ENCODE measurements around the gene COG5. TPM values are rescaled to one million over a fixed set of nuclear protein-coding genes. Genes with fewer than 3 reads are reported as not detected.

COG5 gene
- polyA plus RNA-seq (2012; rRNA removed) = 21.2 and 28.6 TPM in 2 replicates
- 26.1 and 31.4 TPM in 2 replicates for polyA plus RNA-seq (2012; cell fraction: cytosol; rRNA removed)
- 22.1 and 34.2 TPM in 2 replicates for polyA plus RNA-seq (2012; cell fraction: nucleus; rRNA removed)

DNA sequence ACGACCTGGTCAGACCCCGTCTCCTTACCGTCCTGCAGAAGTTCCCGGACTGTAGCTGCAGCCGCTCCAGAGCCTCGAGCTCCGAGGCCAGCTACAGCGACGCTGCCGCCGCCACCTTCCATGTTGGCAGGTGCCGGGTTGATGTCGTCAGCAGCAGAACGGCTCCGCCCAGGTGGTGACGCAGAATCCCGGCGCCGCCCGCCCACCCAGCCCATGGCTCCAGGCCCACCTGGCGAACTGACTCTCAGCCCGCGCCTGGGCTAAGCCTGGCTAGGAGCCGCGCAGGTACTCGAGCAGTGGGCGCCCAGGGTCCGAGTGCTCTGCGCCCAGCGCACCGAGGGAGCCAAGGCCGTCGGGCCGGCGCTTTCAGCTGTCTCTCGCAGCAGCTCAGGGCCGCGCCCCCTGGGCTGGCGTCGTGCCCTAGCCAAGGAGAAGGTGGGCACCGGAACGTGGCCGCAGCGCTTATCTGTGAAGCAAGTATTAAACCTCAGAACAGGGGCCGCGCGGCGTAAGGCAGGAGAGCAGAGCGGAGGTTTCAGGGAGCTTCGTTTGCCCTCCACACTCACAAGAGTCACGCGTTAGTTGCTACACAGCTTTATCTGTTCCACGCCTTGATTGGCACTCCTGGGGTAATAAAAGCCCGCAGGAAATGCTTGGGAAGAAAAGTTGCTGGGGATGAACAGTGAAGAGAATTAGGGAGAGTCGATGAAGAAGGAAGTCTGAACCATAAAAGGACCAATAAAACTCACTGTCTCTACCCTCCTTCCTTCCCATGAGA, at the start of gene COG5, which contains the start of gene DUS4L:
COG5 (minus strand) TSS at position 146 of the 778 bp plus-strand sequence; CDS start at position 122, 24 bp downstream.
DUS4L (plus strand) TSS at position 197 of the 778 bp plus-strand sequence. CDS start 3,100 bp downstream, outside the sequence.
- DNase-seq = peak; percentile 96
- H4K20me1 ChIP-seq (ENCODE audit: insufficient read depth) = no peaks in the 10 kb centered on the region
- peaks cover 17 to 28% of the 10 kb centered on the region in 2 experiments; a peak in 3 of 4 replicates for H3K4me1 ChIP-seq (ENCODE audit: control insufficient read depth in 1 of 2, insufficient read depth in 2 of 2, low read depth in 1 of 2, low read length in 1 of 2)
- no peaks in the 10 kb centered on the region; the same call in 1 of the 2 replicates for H3K9me3 ChIP-seq
- CTCF ChIA-PET = interaction anchor here (0.6 to 1.6 kb wide), 12 partner anchors 13 to 771 kb away, joined by 3 to 5 read pairs (median 3); partner anchors contain the start of gene BCAP29
- H3K79me2 ChIP-seq (ENCODE audit: insufficient read depth) = peaks cover 87% of the 10 kb centered on the region
- H3K9me2 ChIP-seq = no peaks in the 10 kb centered on the region
- 3% methylated on average over 22 of the region's 55 CpGs for WGBS (ENCODE audit: low lambda C conversion rate)
- H3K9ac ChIP-seq = peak within 1 kb of the TSS; percentile 94
- peak within 1 kb of the TSS; percentile 80 for H2AFZ ChIP-seq (ENCODE audit: low read depth)
- H3K27me3 ChIP-seq (ENCODE audit: insufficient read depth) = no peaks in the 10 kb centered on the region
- H3K27ac ChIP-seq (ENCODE audit: low read depth in 2 of 2, low read length in 1 of 2) = peak within 1 kb of the TSS; percentile 92 to 96
- peaks cover 24 to 33% of the 10 kb centered on the region in 2 experiments for H3K36me3 ChIP-seq (replicated peaks in 1 of 2; ENCODE audit: control insufficient read depth in 1 of 2, insufficient read depth in 2 of 2, low read length in 1 of 2)
- peaks cover 17% of the 10 kb centered on the region for H3F3A ChIP-seq (replicated peaks; ENCODE audit: insufficient read depth)
- H3K4me2 ChIP-seq = peak within 1 kb of the TSS; percentile 92
- H3K4me3 ChIP-seq (ENCODE audit: low read depth in 2 of 2, low read length in 1 of 2) = peak within 1 kb of the TSS; percentile 88 to 100
- POLR2A ChIA-PET = interaction anchor here (0.7 to 2.0 kb wide), 5 partner anchors 12 to 395 kb away, joined by 3 to 14 read pairs (median 4); partner anchors contain the start of genes BCAP29 and HBP1
- no peak for TF ChIP-seq EZH2phosphoT487 (IDR thresholded peaks at IDR 0.05; ENCODE audit: borderline replicate concordance, low read depth)
- no peak for TF ChIP-seq USF2 (IDR thresholded peaks at IDR 0.05; ENCODE audit: borderline replicate concordance, low read depth, low read length)
- TF ChIP-seq EP300 (IDR thresholded peaks at IDR 0.05; ENCODE audit: borderline replicate concordance in 1 of 2, low read depth in 1 of 2, low read length in 1 of 2) = no peak
- TF ChIP-seq USF1 (IDR thresholded peaks at IDR 0.05; ENCODE audit: borderline replicate concordance, low read depth) = peak; percentile 48; the same call in 1 of the 2 replicates
- no peak; the same call in 1 of the 2 replicates for TF ChIP-seq ELF1 (IDR thresholded peaks at IDR 0.05)
- peak; percentile 93 for TF ChIP-seq YY1 (IDR thresholded peaks at IDR 0.05; ENCODE audit: low read depth)
- TF ChIP-seq REST (IDR thresholded peaks at IDR 0.05; ENCODE audit: low read depth, low read length) = peak; percentile 37; the same call in 1 of the 2 replicates
- TF ChIP-seq, protein P1, sequence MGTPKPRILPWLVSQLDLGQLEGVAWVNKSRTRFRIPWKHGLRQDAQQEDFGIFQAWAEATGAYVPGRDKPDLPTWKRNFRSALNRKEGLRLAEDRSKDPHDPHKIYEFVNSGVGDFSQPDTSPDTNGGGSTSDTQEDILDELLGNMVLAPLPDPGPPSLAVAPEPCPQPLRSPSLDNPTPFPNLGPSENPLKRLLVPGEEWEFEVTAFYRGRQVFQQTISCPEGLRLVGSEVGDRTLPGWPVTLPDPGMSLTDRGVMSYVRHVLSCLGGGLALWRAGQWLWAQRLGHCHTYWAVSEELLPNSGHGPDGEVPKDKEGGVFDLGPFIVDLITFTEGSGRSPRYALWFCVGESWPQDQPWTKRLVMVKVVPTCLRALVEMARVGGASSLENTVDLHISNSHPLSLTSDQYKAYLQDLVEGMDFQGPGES (IDR thresholded peaks at IDR 0.05; ENCODE audit: low read depth, low read length) = no peak
- TF ChIP-seq TAF1 (IDR thresholded peaks at IDR 0.05; ENCODE audit: borderline replicate concordance, low read depth, low read length) = peak; percentile 91
- TF ChIP-seq RCOR1 (IDR thresholded peaks at IDR 0.05; ENCODE audit: low read length) = no peak; the same call in 1 of the 2 replicates
- TF ChIP-seq, protein P2, sequence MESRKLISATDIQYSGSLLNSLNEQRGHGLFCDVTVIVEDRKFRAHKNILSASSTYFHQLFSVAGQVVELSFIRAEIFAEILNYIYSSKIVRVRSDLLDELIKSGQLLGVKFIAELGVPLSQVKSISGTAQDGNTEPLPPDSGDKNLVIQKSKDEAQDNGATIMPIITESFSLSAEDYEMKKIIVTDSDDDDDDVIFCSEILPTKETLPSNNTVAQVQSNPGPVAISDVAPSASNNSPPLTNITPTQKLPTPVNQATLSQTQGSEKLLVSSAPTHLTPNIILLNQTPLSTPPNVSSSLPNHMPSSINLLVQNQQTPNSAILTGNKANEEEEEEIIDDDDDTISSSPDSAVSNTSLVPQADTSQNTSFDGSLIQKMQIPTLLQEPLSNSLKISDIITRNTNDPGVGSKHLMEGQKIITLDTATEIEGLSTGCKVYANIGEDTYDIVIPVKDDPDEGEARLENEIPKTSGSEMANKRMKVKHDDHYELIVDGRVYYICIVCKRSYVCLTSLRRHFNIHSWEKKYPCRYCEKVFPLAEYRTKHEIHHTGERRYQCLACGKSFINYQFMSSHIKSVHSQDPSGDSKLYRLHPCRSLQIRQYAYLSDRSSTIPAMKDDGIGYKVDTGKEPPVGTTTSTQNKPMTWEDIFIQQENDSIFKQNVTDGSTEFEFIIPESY (IDR thresholded peaks at IDR 0.05; ENCODE audit: borderline replicate concordance, low read depth) = no peak
- peak; percentile 64 for TF ChIP-seq MXI1 (IDR thresholded peaks at IDR 0.05; ENCODE audit: low read depth, low read length)
- no peak for TF ChIP-seq CHD2 (IDR thresholded peaks at IDR 0.05; ENCODE audit: low read length, partially characterized antibody)
- no peak for TF ChIP-seq SMC3 (IDR thresholded peaks at IDR 0.05; ENCODE audit: low read depth, low read length)
- TF ChIP-seq SIN3A (IDR thresholded peaks at IDR 0.05; ENCODE audit: borderline replicate concordance, low read depth, low read length) = peak; percentile 84; the same call in 1 of the 2 replicates
- TF ChIP-seq NRF1 (IDR thresholded peaks at IDR 0.05; ENCODE audit: low read depth, low read length) = no peak
- no peak for TF ChIP-seq RXRA (IDR thresholded peaks at IDR 0.05; ENCODE audit: borderline replicate concordance, low read depth)
- no peak for TF ChIP-seq FOXJ3 (CRISPR knock-in tag; IDR thresholded peaks at IDR 0.05)
- TF ChIP-seq, protein P3, sequence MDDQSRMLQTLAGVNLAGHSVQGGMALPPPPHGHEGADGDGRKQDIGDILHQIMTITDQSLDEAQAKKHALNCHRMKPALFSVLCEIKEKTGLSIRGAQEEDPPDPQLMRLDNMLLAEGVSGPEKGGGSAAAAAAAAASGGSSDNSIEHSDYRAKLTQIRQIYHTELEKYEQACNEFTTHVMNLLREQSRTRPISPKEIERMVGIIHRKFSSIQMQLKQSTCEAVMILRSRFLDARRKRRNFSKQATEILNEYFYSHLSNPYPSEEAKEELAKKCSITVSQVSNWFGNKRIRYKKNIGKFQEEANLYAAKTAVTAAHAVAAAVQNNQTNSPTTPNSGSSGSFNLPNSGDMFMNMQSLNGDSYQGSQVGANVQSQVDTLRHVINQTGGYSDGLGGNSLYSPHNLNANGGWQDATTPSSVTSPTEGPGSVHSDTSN (IDR thresholded peaks at IDR 0.05) = peak; percentile 27; the same call in 1 of the 2 replicates
- TF ChIP-seq RFX5 (IDR thresholded peaks at IDR 0.05; ENCODE audit: low read length) = no peak
- TF ChIP-seq NFIC (IDR thresholded peaks at IDR 0.05; ENCODE audit: borderline replicate concordance) = peak; percentile 83

All from SK-N-SH (cell line).